ENCODE results near the gene BLTP3B.

BLTP3B gene

GRCh38 chr12:100157427-100157821, 14.8 kb upstream of the BLTP3B start:
- Histone ChIP-seq H3K27ac (no peak overlapping the region), H3K9me3 (no peaks in the 10 kb centered on the region), H3K27me3 (no peaks in the 10 kb centered on the region), H3K4me3 (no peak overlapping the region), H3K36me3 (peaks cover 0 to 8% (median 0%) of the 10 kb centered on the region in 3 donors), H3K4me1 (no peaks in the 10 kb centered on the region)
- intact Hi-C loops (cut with DNase I; ENCODE audit: low total_unique reads): no loop called here
- DNase-seq: no peak
- TF ChIP-seq, protein P1, sequence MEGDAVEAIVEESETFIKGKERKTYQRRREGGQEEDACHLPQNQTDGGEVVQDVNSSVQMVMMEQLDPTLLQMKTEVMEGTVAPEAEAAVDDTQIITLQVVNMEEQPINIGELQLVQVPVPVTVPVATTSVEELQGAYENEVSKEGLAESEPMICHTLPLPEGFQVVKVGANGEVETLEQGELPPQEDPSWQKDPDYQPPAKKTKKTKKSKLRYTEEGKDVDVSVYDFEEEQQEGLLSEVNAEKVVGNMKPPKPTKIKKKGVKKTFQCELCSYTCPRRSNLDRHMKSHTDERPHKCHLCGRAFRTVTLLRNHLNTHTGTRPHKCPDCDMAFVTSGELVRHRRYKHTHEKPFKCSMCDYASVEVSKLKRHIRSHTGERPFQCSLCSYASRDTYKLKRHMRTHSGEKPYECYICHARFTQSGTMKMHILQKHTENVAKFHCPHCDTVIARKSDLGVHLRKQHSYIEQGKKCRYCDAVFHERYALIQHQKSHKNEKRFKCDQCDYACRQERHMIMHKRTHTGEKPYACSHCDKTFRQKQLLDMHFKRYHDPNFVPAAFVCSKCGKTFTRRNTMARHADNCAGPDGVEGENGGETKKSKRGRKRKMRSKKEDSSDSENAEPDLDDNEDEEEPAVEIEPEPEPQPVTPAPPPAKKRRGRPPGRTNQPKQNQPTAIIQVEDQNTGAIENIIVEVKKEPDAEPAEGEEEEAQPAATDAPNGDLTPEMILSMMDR (IDR thresholded peaks at IDR 0.05): no peak

DNA sequence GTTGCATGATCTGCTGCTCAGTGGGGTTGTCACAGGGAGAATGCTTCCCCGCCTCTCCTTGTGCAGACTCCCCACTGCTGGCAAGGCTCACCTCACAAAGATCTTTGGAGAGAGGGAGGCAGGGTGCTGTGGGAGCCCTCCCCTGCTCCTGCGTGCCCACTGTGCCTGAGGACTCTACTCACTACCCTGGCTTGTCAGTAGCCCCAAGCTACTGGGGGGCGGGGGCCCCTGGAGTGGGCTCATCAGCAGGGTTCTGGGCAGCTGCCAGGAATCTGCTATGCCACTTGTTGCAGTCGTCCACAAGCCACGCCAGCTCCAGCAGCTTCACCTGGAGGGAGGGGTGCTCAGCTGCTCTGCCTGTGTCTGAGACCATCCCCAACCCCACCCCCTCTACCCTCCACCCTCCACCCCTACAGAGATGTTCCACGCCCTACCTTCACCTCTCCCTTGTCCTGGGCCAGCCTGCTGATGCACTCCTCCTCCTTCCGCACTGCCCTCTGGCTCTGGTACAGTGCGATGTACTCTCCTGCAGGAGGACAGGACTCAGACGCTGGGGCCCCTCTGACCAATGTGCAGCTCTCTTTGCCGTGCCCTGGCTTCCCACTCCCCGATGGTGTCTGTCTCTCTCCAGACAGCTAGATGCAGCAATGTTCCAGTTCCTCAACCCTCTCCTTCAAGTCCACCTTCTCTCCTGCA, 14.2 kb upstream of the BLTP3B start:
- intact Hi-C loops (cut with DNase I; ENCODE audit: low total_unique reads): no loop called here
- TF ChIP-seq, protein P1 (IDR thresholded peaks at IDR 0.05): no peak
- no peak overlapping the region for H3K4me3 ChIP-seq
- no peaks in the 10 kb centered on the region for H3K4me1 ChIP-seq
- H3K36me3 ChIP-seq: peaks cover 0 to 8% (median 0%) of the 10 kb centered on the region in 3 donors
- H3K27ac ChIP-seq: no peak overlapping the region
- H3K27me3 ChIP-seq: no peaks in the 10 kb centered on the region
- H3K9me3 ChIP-seq: no peaks in the 10 kb centered on the region
- no peak for DNase-seq

DNA sequence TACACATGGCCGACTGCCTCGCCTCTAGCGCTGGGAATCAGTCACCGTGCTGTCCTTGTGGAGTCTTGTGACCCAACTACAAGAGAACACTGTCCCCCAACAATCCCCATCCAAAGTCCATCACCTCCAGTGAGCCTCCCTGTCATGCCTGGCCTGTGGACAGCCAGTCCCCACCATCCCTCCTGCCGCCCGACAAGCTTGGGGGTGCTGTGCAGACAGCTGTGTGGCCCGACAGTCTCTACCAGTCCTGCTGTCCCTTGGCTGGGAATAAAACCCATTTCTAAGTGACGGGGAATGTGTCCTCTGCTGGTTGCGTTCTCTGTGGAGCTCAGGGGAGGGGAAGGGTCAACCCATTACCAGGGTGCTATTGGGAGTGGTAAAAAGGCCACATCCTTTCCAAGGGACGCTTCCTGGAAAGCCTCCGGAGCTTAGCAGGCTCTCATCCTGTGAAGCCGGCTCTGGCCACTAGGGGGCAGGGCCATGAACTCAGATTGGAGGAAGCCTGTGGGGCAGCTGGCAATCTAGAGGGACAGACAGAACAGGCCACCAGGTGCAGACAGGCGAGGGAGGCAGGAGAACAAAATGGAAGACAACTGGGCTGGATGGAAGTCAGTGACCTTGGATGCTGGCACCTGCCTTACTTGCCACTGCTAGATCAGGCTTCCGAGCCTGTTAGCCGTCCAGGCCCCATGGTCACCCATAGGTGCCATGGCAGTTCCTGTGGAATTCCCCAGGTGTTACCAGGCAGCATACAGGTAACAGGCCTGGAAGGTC, 12.0 kb upstream of the BLTP3B start:
- peak; percentile 67 to 74 for DNase-seq
- H3K27me3 ChIP-seq: no peaks in the 10 kb centered on the region
- no peak overlapping the region for H3K27ac ChIP-seq
- H3K9me3 ChIP-seq: no peaks in the 10 kb centered on the region
- H3K4me1 ChIP-seq: no peaks in the 10 kb centered on the region
- TF ChIP-seq, protein P1 (IDR thresholded peaks at IDR 0.05): peak; percentile 68 to 70
- peaks cover 0 to 8% (median 0%) of the 10 kb centered on the region in 3 donors for H3K36me3 ChIP-seq
- no peak overlapping the region for H3K4me3 ChIP-seq
- intact Hi-C loops (cut with DNase I; ENCODE audit: low total_unique reads): loop anchor here (5.0 kb wide), 1 partner anchor 43 kb away; no protein-coding TSS in a partner anchor

DNA sequence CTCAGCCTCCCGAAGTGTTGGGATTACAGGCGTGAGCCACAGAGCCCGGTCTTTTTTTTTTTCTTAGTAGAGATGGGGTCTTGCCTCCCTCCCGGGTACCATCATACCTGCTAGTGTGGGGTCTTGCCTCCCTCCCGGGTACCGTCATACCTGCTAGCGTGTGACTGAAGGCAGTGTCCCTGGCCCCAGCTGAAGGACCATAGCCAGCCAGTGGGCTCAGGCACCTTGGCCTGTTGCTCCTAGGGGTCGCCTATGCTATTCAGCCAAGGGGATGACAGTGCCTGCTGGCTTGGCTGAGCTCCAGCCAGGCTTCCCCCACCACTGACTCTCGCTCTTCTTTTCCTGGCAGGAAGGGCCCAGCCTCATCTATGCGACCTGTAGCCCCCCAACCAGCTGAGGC, 10.5 kb upstream of the BLTP3B start:
- DNase-seq: no peak
- Histone ChIP-seq H3K27me3 (no peaks in the 10 kb centered on the region), H3K9me3 (no peaks in the 10 kb centered on the region), H3K27ac (no peak overlapping the region), H3K36me3 (no peaks in the 10 kb centered on the region), H3K4me1 (no peaks in the 10 kb centered on the region), H3K4me3 (no peak overlapping the region)
- intact Hi-C loops (cut with DNase I; ENCODE audit: low total_unique reads): loop anchor here (5.0 kb wide), 1 partner anchor 44 kb away; no protein-coding TSS in a partner anchor
- TF ChIP-seq, protein P1 (IDR thresholded peaks at IDR 0.05): no peak

GRCh38 chr12:100151769-100152168, 9.1 kb upstream of the BLTP3B start:
- H3K27ac ChIP-seq: no peak overlapping the region
- DNase-seq: no peak
- no peaks in the 10 kb centered on the region for H3K9me3 ChIP-seq
- H3K36me3 ChIP-seq: no peaks in the 10 kb centered on the region
- intact Hi-C loops (cut with DNase I; ENCODE audit: low total_unique reads): loop anchor here (5.0 kb wide), 1 partner anchor 46 kb away; no protein-coding TSS in a partner anchor
- H3K27me3 ChIP-seq: no peaks in the 10 kb centered on the region
- no peak overlapping the region for H3K4me3 ChIP-seq
- H3K4me1 ChIP-seq: no peaks in the 10 kb centered on the region
- TF ChIP-seq, protein P1 (IDR thresholded peaks at IDR 0.05): no peak

All from tibial artery (tissue), 4 donors.